Panc1 (cell line): ENCODE data around the gene JMJD4.

Experiments
- CTCF ChIP-seq: fragments of 450-650 bp; IDR thresholded peaks from 2 replicates; pipeline ENCODE4 v1.5.1; 2017; ENCODE audit warnings: mild to moderate bottlenecking
- POLR2AphosphoS5 ChIP-seq: IDR thresholded peaks from 2 replicates; pipeline ENCODE4 v1.6.1; 2012; ENCODE audit warnings: mild to moderate bottlenecking, low read depth, low read length, moderate library complexity
- TF ChIP-seq, protein P1 (sequence below), 2 experiments: IDR thresholded peaks; 2 replicates each; pipeline ENCODE4 v1.6.1; 2011 to 2012; ENCODE audit warnings: low read depth in 2 of 2, control low read depth in 1 of 2, low read length in 1 of 2, mild to moderate bottlenecking in 1 of 2, moderate library complexity in 1 of 2; ENCODE audit not compliant: insufficient read depth in 1 of 2

GRCh38 chr1:227725046-227725445 lies 10.1 kb downstream of the JMJD4 start:
- TF ChIP-seq CTCF (no peak), POLR2AphosphoS5 (no peak)
- TF ChIP-seq, protein P1, sequence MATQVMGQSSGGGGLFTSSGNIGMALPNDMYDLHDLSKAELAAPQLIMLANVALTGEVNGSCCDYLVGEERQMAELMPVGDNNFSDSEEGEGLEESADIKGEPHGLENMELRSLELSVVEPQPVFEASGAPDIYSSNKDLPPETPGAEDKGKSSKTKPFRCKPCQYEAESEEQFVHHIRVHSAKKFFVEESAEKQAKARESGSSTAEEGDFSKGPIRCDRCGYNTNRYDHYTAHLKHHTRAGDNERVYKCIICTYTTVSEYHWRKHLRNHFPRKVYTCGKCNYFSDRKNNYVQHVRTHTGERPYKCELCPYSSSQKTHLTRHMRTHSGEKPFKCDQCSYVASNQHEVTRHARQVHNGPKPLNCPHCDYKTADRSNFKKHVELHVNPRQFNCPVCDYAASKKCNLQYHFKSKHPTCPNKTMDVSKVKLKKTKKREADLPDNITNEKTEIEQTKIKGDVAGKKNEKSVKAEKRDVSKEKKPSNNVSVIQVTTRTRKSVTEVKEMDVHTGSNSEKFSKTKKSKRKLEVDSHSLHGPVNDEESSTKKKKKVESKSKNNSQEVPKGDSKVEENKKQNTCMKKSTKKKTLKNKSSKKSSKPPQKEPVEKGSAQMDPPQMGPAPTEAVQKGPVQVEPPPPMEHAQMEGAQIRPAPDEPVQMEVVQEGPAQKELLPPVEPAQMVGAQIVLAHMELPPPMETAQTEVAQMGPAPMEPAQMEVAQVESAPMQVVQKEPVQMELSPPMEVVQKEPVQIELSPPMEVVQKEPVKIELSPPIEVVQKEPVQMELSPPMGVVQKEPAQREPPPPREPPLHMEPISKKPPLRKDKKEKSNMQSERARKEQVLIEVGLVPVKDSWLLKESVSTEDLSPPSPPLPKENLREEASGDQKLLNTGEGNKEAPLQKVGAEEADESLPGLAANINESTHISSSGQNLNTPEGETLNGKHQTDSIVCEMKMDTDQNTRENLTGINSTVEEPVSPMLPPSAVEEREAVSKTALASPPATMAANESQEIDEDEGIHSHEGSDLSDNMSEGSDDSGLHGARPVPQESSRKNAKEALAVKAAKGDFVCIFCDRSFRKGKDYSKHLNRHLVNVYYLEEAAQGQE (IDR thresholded peaks at IDR 0.05; ENCODE audit: insufficient read depth in 1 of 2, low read depth in 2 of 2, low read length in 1 of 2), result no peak
